Measurements from ENCODE around the gene HIC2. TPM values are rescaled to one million over a fixed set of nuclear protein-coding genes. Genes with fewer than 3 reads are reported as not detected.

Gene HIC2
- total and polyA plus RNA-seq, 9 of the 15 experiments (the other 6 are each of a cell fraction or from before 2014, with no cell fraction given), result 1.7 to 117 (median 35.5) TPM

DNA sequence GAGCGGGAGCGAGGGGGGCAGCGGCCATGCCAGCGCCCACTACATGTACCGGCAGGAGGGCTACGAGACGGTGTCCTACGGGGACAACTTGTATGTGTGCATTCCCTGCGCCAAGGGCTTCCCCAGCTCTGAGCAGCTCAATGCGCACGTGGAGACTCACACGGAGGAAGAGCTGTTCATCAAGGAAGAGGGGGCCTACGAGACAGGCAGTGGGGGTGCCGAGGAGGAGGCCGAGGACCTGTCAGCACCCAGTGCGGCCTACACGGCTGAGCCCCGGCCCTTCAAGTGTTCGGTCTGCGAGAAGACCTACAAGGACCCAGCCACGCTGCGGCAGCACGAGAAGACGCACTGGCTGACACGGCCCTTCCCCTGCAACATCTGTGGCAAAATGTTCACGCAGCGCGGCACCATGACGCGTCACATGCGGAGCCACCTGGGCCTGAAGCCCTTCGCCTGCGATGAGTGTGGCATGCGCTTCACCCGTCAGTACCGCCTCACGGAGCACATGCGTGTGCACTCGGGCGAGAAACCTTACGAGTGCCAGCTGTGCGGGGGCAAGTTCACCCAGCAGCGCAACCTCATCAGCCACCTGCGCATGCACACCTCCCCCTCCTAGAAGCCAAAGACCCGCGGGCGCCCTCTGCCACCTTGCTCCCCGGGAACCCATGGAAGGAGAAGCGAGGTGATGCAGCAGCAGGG is 29.1 kb downstream of the HIC2 start (continued):
- TF ChIP-seq HDAC6 (IDR thresholded peaks at IDR 0.05; ENCODE audit: low read depth, low read length), result peak; percentile 43; the same call in 1 of the 2 replicates
- no peak for TF ChIP-seq KDM4B (IDR thresholded peaks at IDR 0.05; ENCODE audit: borderline replicate concordance in 2 of 2, low read depth in 1 of 2)
- peak; percentile 55 for TF ChIP-seq MTA3 (IDR thresholded peaks at IDR 0.05; ENCODE audit: borderline replicate concordance)
- peak; percentile 65; the same call in 1 of the 2 replicates for TF ChIP-seq E2F3 (CRISPR knock-in tag; IDR thresholded peaks at IDR 0.05)
- peak; percentile 18; the same call in 1 of the 2 replicates for TF ChIP-seq RBFOX2 (IDR thresholded peaks at IDR 0.05; ENCODE audit: low read depth, low read length)
- peak; percentile 10; the same call in 1 of the 2 replicates for TF ChIP-seq POLR2AphosphoS2 (IDR thresholded peaks at IDR 0.05; ENCODE audit: low read length)
- no peak for TF ChIP-seq NCOA4 (IDR thresholded peaks at IDR 0.05; ENCODE audit: partially characterized antibody)
- peak; percentile 65 for TF ChIP-seq SUPT5H (IDR thresholded peaks at IDR 0.05)
- TF ChIP-seq GABPB2 (CRISPR knock-in tag; conservative IDR thresholded peaks at IDR 0.05), result peak; percentile 30; the same call in 1 of the 2 replicates
- TF ChIP-seq POLR2A (conservative IDR thresholded peaks at IDR 0.05), result peak; percentile 44; the same call in 1 of the 2 replicates
- TF ChIP-seq, protein P1, sequence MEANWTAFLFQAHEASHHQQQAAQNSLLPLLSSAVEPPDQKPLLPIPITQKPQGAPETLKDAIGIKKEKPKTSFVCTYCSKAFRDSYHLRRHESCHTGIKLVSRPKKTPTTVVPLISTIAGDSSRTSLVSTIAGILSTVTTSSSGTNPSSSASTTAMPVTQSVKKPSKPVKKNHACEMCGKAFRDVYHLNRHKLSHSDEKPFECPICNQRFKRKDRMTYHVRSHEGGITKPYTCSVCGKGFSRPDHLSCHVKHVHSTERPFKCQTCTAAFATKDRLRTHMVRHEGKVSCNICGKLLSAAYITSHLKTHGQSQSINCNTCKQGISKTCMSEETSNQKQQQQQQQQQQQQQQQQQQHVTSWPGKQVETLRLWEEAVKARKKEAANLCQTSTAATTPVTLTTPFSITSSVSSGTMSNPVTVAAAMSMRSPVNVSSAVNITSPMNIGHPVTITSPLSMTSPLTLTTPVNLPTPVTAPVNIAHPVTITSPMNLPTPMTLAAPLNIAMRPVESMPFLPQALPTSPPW (CRISPR knock-in tag; IDR thresholded peaks at IDR 0.05), result 0 out of 2 replicates have a peak, but pooled peaks have one; percentile 3
- 0 out of 2 replicates have a peak, but pooled peaks have one; percentile 11 for TF ChIP-seq KAT7 (CRISPR knock-in tag; IDR thresholded peaks at IDR 0.05; ENCODE audit: borderline replicate concordance)
- TF ChIP-seq RB1 (IDR thresholded peaks at IDR 0.05; ENCODE audit: low read depth), result 0 out of 2 replicates have a peak, but pooled peaks have one; percentile 3
- TF ChIP-seq, protein P2, sequence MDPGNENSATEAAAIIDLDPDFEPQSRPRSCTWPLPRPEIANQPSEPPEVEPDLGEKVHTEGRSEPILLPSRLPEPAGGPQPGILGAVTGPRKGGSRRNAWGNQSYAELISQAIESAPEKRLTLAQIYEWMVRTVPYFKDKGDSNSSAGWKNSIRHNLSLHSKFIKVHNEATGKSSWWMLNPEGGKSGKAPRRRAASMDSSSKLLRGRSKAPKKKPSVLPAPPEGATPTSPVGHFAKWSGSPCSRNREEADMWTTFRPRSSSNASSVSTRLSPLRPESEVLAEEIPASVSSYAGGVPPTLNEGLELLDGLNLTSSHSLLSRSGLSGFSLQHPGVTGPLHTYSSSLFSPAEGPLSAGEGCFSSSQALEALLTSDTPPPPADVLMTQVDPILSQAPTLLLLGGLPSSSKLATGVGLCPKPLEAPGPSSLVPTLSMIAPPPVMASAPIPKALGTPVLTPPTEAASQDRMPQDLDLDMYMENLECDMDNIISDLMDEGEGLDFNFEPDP (CRISPR knock-in tag; IDR thresholded peaks at IDR 0.05), result 0 out of 2 replicates have a peak, but pooled peaks have one; percentile 22
- TF ChIP-seq RBBP5 (IDR thresholded peaks at IDR 0.05; ENCODE audit: borderline replicate concordance, insufficient read depth, low read length, poor library complexity, severe bottlenecking), result no peak
- TF ChIP-seq, protein P3, sequence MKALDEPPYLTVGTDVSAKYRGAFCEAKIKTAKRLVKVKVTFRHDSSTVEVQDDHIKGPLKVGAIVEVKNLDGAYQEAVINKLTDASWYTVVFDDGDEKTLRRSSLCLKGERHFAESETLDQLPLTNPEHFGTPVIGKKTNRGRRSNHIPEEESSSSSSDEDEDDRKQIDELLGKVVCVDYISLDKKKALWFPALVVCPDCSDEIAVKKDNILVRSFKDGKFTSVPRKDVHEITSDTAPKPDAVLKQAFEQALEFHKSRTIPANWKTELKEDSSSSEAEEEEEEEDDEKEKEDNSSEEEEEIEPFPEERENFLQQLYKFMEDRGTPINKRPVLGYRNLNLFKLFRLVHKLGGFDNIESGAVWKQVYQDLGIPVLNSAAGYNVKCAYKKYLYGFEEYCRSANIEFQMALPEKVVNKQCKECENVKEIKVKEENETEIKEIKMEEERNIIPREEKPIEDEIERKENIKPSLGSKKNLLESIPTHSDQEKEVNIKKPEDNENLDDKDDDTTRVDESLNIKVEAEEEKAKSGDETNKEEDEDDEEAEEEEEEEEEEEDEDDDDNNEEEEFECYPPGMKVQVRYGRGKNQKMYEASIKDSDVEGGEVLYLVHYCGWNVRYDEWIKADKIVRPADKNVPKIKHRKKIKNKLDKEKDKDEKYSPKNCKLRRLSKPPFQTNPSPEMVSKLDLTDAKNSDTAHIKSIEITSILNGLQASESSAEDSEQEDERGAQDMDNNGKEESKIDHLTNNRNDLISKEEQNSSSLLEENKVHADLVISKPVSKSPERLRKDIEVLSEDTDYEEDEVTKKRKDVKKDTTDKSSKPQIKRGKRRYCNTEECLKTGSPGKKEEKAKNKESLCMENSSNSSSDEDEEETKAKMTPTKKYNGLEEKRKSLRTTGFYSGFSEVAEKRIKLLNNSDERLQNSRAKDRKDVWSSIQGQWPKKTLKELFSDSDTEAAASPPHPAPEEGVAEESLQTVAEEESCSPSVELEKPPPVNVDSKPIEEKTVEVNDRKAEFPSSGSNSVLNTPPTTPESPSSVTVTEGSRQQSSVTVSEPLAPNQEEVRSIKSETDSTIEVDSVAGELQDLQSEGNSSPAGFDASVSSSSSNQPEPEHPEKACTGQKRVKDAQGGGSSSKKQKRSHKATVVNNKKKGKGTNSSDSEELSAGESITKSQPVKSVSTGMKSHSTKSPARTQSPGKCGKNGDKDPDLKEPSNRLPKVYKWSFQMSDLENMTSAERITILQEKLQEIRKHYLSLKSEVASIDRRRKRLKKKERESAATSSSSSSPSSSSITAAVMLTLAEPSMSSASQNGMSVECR (CRISPR knock-in tag; IDR thresholded peaks at IDR 0.05), result 0 out of 2 replicates have a peak, but pooled peaks have one; percentile 44
- 0 out of 2 replicates have a peak, but pooled peaks have one; percentile 30 for TF ChIP-seq ZNF143 (CRISPR knock-in tag; IDR thresholded peaks at IDR 0.05)
- TF ChIP-seq ZNF12 (CRISPR knock-in tag; IDR thresholded peaks at IDR 0.05), result 0 out of 2 replicates have a peak, but pooled peaks have one; percentile 26
- no peak for TF ChIP-seq SPI1 (IDR thresholded peaks at IDR 0.05; ENCODE audit: borderline replicate concordance, low read depth, low read length)
- peak; percentile 39 for TF ChIP-seq HMGN3 (IDR thresholded peaks at IDR 0.05; ENCODE audit: borderline replicate concordance, extremely low read depth, insufficient read length, low read depth, low read length)
- peak; percentile 26 for TF ChIP-seq POLR2B (IDR thresholded peaks at IDR 0.05; ENCODE audit: low read depth, partially characterized antibody)

Measured in K562 (cell line).